ENCODE results near the gene HAUS6. TPM values are rescaled to one million over a fixed set of nuclear protein-coding genes. Genes with fewer than 3 reads are reported as not detected.

HAUS6 gene
- total and polyA plus RNA-seq, 7 donors = 1.2 to 12.5 (median 6.9) TPM

DNA sequence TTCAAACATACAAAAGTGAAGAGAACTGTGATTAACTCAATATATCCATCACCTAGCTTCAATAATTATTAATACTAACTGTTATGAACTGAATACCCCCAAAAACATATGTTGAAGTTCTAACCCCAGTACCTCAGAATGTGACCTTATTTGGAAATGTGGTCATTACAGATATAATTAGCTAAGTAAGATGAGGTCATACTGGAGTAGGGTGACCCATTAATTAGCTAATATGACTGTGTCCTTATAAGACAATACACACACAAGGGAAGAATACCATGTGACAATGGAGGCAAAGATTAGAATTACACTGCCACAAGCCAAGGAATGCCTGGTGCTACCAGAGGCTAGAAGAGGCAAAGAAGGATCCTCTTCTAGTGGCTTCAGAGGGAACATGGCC lies 45.7 kb downstream of the HAUS6 start:
- Histone ChIP-seq H3K27me3 (no peaks in the 10 kb centered on the region), H3K9me3 (no peaks in the 10 kb centered on the region), H3K4me3 (no peak overlapping the region), H3K4me1 (peaks cover 0 to 15% (median 8%) of the 10 kb centered on the region in 4 donors), H3K36me3 (peaks cover 4 to 51% (median 13%) of the 10 kb centered on the region in 4 donors), H3K27ac (no peak overlapping the region)
- intact Hi-C loops (cut with DNase I) = no loop called here
- no peak for DNase-seq
- TF ChIP-seq, protein P1, sequence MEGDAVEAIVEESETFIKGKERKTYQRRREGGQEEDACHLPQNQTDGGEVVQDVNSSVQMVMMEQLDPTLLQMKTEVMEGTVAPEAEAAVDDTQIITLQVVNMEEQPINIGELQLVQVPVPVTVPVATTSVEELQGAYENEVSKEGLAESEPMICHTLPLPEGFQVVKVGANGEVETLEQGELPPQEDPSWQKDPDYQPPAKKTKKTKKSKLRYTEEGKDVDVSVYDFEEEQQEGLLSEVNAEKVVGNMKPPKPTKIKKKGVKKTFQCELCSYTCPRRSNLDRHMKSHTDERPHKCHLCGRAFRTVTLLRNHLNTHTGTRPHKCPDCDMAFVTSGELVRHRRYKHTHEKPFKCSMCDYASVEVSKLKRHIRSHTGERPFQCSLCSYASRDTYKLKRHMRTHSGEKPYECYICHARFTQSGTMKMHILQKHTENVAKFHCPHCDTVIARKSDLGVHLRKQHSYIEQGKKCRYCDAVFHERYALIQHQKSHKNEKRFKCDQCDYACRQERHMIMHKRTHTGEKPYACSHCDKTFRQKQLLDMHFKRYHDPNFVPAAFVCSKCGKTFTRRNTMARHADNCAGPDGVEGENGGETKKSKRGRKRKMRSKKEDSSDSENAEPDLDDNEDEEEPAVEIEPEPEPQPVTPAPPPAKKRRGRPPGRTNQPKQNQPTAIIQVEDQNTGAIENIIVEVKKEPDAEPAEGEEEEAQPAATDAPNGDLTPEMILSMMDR (IDR thresholded peaks at IDR 0.05) = no peak
- TF ChIP-seq POLR2AphosphoS5 (IDR thresholded peaks at IDR 0.05) (no peak), POLR2A (IDR thresholded peaks at IDR 0.05) (no peak), EP300 (IDR thresholded peaks at IDR 0.05) (no peak)

DNA sequence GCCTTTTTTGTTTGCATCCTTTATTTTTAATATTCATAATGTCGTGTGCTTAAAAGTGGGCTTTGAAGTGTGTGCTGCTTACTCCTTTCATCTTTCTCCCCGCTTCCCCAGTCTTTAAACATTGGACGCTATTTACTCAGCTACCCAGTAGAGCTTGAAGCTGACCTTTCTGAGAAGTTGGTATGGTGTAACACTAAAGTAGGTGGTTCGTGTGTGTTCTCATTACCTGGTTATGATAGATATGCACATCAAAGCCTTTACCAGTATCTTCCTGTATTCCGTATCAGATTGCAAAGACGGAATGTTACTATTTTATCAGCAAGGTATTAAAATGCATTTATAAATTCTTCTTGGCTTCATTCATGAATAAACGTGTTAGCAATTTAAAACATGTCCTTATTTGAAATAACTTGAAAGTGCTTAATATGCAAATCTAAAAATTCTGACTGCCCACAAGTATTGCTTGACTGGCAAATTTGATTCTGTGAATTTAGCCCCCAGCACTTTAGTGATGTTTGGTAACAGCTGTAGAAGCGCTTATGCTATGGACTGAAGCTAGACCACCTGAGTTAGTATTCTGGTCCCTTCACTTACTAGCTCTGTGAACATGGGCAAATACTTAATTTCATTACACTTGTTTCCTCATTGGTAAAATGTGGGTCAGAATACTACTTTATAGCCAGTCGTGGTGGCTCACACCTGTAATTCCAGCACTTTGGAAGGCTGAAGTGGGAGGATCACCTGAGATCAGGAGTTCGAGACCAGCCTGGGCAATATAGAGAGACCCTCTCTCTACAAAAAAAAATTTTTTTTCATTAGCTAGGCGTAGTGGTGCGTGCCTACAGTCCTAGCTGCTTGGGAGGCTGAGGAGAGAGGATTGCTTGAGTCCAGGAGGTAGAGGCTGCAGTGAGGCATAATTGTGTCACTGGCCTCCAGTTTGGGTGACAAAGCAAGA lies 51.8 kb downstream of the HAUS6 start:
- intact Hi-C loops (cut with DNase I) = no loop called here
- 62 to 63% methylated on average over 12 of the region's 12 CpGs for WGBS, 2 donors
- no peak for DNase-seq
- no peaks in the 10 kb centered on the region for H3K9me3 ChIP-seq
- no peaks in the 10 kb centered on the region for H3K27me3 ChIP-seq
- TF ChIP-seq POLR2A (IDR thresholded peaks at IDR 0.05) = no peak
- TF ChIP-seq, protein P1 (IDR thresholded peaks at IDR 0.05) = no peak
- TF ChIP-seq EP300 (IDR thresholded peaks at IDR 0.05) = no peak
- no peak for TF ChIP-seq POLR2AphosphoS5 (IDR thresholded peaks at IDR 0.05)
- peak overlapping the region; percentile 96 to 98 (median 96) for H3K27ac ChIP-seq
- peaks cover 0 to 41% (median 37%) of the 10 kb centered on the region in 4 donors for H3K4me1 ChIP-seq
- peaks cover 0 to 4% (median 0%) of the 10 kb centered on the region in 4 donors for H3K36me3 ChIP-seq
- H3K4me3 ChIP-seq = peak overlapping the region; percentile 76 to 89 (median 82)

- Histone ChIP-seq H3K27ac (peak overlapping the region; percentile 96 to 98 (median 96)), H3K4me1 (peaks cover 0 to 41% (median 37%) of the 10 kb centered on the region in 4 donors), H3K27me3 (no peaks in the 10 kb centered on the region), H3K9me3 (no peaks in the 10 kb centered on the region), H3K4me3 (peak overlapping the region; percentile 76 to 89 (median 82)), H3K36me3 (peaks cover 0 to 4% (median 0%) of the 10 kb centered on the region in 4 donors)
- DNase-seq = no peak
- intact Hi-C loops (cut with DNase I) = loop anchor here (2.0 to 5.0 kb wide), 4 partner anchors 79 to 407 kb away; partner anchors contain the start of gene RPS6
- WGBS, 2 donors = 5 to 6% methylated on average over 33 of the region's 33 CpGs
- TF ChIP-seq EP300 (IDR thresholded peaks at IDR 0.05) (no peak), POLR2AphosphoS5 (IDR thresholded peaks at IDR 0.05) (peak in 1 of 4 donors; percentile 3)
Measured at GRCh38 chr9:19049917-19050636, 52.6 kb downstream of the HAUS6 start.

DNA sequence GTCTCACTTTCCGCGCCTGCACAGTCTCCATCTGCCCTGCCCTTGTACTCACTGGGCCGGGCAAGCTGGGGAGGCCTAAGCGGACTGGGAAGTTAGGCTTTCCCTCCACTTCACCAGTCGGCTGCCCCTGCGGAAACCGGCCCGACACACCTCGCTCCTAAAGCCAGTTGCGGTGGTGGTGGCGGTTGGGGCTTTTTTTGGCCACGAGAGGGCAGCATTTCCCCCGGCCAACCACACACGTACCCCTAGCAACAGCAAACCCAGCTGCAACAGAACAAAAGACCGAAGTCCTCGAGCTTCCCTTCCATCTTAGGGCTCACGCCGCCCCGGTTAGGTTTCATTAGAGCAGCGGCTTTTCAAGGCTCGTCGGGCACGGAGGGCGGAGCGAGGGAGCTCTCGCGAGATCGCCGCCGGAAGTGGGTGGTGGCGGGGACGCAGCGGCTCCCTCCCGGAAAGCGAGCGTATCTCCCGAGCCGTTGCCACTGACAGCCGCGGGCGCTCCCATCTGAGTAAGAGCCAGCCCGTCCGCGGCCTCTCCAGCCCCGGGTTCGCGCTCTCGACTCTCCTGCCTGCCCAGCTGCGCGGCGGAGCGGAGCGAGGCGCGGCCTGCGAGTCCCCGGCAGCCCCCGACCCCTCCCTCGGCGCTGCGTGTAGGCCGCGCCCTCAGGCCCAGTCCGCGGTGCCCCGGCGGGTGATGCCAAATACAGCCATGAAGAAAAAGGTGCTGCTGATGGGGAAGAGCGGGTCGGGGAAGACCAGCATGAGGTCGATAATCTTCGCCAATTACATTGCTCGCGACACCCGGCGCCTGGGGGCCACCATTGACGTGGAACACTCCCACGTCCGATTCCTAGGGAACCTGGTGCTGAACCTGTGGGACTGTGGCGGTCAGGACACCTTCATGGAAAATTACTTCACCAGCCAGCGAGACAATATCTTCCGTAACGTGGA lies 53.5 kb downstream of the HAUS6 start, which contains the start of gene RRAGA:
Gene RRAGA (plus strand): TSS at position 462 of the 951 bp plus-strand sequence. CDS start 233 bp downstream, at position 695.
- 1% methylated on average over 82 of the region's 82 CpGs for WGBS, 2 donors
- H3K36me3 ChIP-seq = no peaks in the 10 kb centered on the region
- no peaks in the 10 kb centered on the region for H3K9me3 ChIP-seq
- intact Hi-C loops (cut with DNase I) = loop anchor here (2.0 to 5.0 kb wide), 4 partner anchors 80 to 408 kb away; partner anchors contain the start of gene RPS6
- peaks cover 0 to 41% (median 37%) of the 10 kb centered on the region in 4 donors for H3K4me1 ChIP-seq
- H3K4me3 ChIP-seq = peak within 1 kb of the TSS; percentile 76 to 89 (median 82)
- peak within 1 kb of the TSS; percentile 96 to 98 (median 96) for H3K27ac ChIP-seq
- H3K27me3 ChIP-seq = no peaks in the 10 kb centered on the region
- TF ChIP-seq POLR2A (IDR thresholded peaks at IDR 0.05) (peak; percentile 74 to 76), POLR2AphosphoS5 (IDR thresholded peaks at IDR 0.05) (peak; percentile 85 to 93 (median 90)), EP300 (IDR thresholded peaks at IDR 0.05) (peak in 1 of 4 donors; percentile 17)
- TF ChIP-seq, protein P1 (IDR thresholded peaks at IDR 0.05) = peak; percentile 62 to 84 (median 84)
- peak; percentile 97 for DNase-seq
